ENCODE results near the gene DGAT2L6. TPM values are rescaled to one million over a fixed set of nuclear protein-coding genes. Genes with fewer than 3 reads are reported as not detected.

Gene DGAT2L6
- total RNA-seq, 1 experiment from 2014 or later: not detected

DNA sequence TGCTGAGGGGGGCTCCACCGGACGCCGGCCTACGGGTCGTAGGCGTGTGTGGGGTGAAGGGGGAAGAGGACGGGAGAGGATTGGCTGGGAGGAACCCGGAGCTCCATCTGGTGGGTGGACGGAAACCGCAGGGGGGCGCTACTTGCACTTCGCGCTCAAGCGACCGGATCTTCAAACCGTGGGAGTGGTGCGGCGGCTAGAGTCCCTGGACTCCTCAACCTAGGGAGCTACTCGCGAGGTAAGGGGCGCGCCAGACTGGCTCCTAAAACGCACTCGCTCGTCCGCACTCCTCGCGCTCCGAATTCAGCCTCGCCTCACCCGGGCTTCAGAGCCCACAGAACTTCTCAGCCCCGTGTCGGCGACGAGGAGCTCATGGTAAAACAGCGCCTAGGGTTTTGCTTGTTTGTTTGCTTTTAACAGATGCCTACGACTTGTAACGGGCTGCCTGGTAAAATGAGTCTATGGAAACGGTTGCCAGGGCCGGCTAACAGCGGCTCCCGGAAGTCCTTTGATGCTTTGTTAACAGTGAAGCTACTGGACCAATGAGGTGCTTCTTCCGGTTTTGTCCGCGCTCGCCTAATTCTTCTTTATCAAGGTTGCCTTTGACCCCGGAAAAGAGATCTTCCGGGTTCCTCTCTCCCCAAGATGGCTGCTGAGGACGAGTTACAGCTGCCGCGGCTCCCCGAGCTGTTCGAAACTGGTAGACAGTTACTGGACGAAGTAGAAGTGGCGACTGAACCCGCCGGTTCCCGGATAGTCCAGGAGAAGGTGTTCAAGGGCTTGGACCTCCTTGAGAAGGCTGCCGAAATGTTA is 43.8 kb upstream of the DGAT2L6 start, which contains the start of gene IGBP1:
Gene IGBP1 (plus strand): TSS at position 145 of the 813 bp plus-strand sequence. CDS start 501 bp downstream, at position 646.
- peak within 1 kb of the TSS; percentile 88 for H3K4me2 ChIP-seq (ENCODE audit: low read length)
- peaks cover 32% of the 10 kb centered on the region for H3K79me2 ChIP-seq (ENCODE audit: low read length)
- no peaks in the 10 kb centered on the region for H3F3A ChIP-seq (ENCODE audit: low read length, unreplicated experiment)
- H2AFZ ChIP-seq (ENCODE audit: low read length): peak within 1 kb of the TSS; percentile 90
- no peaks in the 10 kb centered on the region for H3K27me3 ChIP-seq (ENCODE audit: low read length)
- TF ChIP-seq, protein P1, sequence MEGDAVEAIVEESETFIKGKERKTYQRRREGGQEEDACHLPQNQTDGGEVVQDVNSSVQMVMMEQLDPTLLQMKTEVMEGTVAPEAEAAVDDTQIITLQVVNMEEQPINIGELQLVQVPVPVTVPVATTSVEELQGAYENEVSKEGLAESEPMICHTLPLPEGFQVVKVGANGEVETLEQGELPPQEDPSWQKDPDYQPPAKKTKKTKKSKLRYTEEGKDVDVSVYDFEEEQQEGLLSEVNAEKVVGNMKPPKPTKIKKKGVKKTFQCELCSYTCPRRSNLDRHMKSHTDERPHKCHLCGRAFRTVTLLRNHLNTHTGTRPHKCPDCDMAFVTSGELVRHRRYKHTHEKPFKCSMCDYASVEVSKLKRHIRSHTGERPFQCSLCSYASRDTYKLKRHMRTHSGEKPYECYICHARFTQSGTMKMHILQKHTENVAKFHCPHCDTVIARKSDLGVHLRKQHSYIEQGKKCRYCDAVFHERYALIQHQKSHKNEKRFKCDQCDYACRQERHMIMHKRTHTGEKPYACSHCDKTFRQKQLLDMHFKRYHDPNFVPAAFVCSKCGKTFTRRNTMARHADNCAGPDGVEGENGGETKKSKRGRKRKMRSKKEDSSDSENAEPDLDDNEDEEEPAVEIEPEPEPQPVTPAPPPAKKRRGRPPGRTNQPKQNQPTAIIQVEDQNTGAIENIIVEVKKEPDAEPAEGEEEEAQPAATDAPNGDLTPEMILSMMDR (conservative IDR thresholded peaks at IDR 0.05; ENCODE audit: low read depth, low read length): peak; percentile 76
- TF ChIP-seq EZH2phosphoT487 (IDR thresholded peaks at IDR 0.05; ENCODE audit: borderline replicate concordance, low read length) (no peak), EZH2 (IDR thresholded peaks at IDR 0.05; ENCODE audit: low read length, unreplicated experiment) (no peak)
- intact Hi-C loops (cut with micrococcal nuclease): loop anchor here (1.0 to 10.0 kb wide), 4 partner anchors 41 to 301 kb away; partner anchors contain the start of gene KIF4A
- peak within 1 kb of the TSS; percentile 93 for H3K4me3 ChIP-seq (ENCODE audit: low read length)
- peaks cover 41% of the 10 kb centered on the region for H3K4me1 ChIP-seq (ENCODE audit: insufficient read depth, low read length)
- H3K9me3 ChIP-seq (ENCODE audit: low read length): no peaks in the 10 kb centered on the region
- H3K9ac ChIP-seq (ENCODE audit: low read length): peak within 1 kb of the TSS; percentile 83
- ATAC-seq (peak; percentile 78), DNase-seq (peak; percentile 80)
- H3K36me3 ChIP-seq (ENCODE audit: low read depth, low read length): peaks cover 16% of the 10 kb centered on the region; the same call in 1 of the 2 replicates
- POLR2A ChIA-PET (ENCODE audit: unreplicated experiment): interaction anchor here (0.5 to 1.0 kb wide), 12 partner anchors 41 to 1305 kb away, joined by 3 to 13 read pairs (median 4); partner anchors contain the start of genes EFNB1, KIF4A and PDZD11
- no peaks in the 10 kb centered on the region for H4K20me1 ChIP-seq (ENCODE audit: low read length)
- CTCF ChIA-PET: interaction anchor here (0.6 to 1.4 kb wide), 22 partner anchors 24 to 1304 kb away, joined by 3 to 10 read pairs (median 4); partner anchors contain the start of genes KIF4A and PDZD11
- peak within 1 kb of the TSS; percentile 82 for H3K27ac ChIP-seq (ENCODE audit: low read length)
- no peaks in the 10 kb centered on the region for H3K9me2 ChIP-seq (replicated peaks; ENCODE audit: low read length)
- BruUV-seq (replicated peaks): TSS peak; percentile 89

DNA sequence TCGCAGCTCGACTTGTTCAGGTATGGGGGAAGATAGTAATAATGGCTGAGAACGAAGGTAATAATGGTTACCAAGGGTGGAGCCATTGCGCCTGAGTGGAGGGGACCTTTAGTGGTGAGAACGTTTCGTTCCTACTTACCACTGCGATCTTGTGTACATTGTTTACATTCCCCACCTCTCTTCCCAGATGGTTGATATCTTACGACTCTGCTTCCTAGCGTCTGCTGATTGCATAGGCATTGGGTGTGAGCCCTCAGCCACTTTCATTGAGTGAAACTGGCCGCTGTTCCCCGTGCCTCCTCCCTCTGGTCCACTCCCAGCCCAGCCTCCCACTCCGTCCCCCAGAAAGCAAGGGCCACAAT is 43.2 kb upstream of the DGAT2L6 start:
- peak overlapping the region; percentile 83 for H3K9ac ChIP-seq (ENCODE audit: low read length)
- H3K79me2 ChIP-seq (ENCODE audit: low read length): peaks cover 32% of the 10 kb centered on the region
- H3K36me3 ChIP-seq (ENCODE audit: low read depth, low read length): peaks cover 16% of the 10 kb centered on the region; the same call in 1 of the 2 replicates
- H3F3A ChIP-seq (ENCODE audit: low read length, unreplicated experiment): no peaks in the 10 kb centered on the region
- TF ChIP-seq, protein P1 (conservative IDR thresholded peaks at IDR 0.05; ENCODE audit: low read depth, low read length): no peak
- TF ChIP-seq EZH2 (IDR thresholded peaks at IDR 0.05; ENCODE audit: low read length, unreplicated experiment) (no peak), EZH2phosphoT487 (IDR thresholded peaks at IDR 0.05; ENCODE audit: borderline replicate concordance, low read length) (no peak)
- peak overlapping the region; percentile 90 for H2AFZ ChIP-seq (ENCODE audit: low read length)
- no peaks in the 10 kb centered on the region for H3K9me3 ChIP-seq (ENCODE audit: low read length)
- CTCF ChIA-PET: interaction anchor here (0.6 to 1.4 kb wide), 4 partner anchors 24 to 129 kb away, joined by 4 to 10 read pairs (median 6); no protein-coding TSS in a partner anchor
- peak overlapping the region; percentile 82 for H3K27ac ChIP-seq (ENCODE audit: low read length)
- H3K4me3 ChIP-seq (ENCODE audit: low read length): peak overlapping the region; percentile 93
- POLR2A ChIA-PET (ENCODE audit: unreplicated experiment): no interaction called here
- BruUV-seq (replicated peaks): TSS peak; percentile 65
- peak overlapping the region; percentile 88 for H3K4me2 ChIP-seq (ENCODE audit: low read length)
- intact Hi-C loops (cut with micrococcal nuclease): loop anchor here (10.0 kb wide), 1 partner anchor 161 kb away; the partner anchor contains the start of gene KIF4A
- no peaks in the 10 kb centered on the region for H4K20me1 ChIP-seq (ENCODE audit: low read length)
- DNase-seq (peak; percentile 32), ATAC-seq (0 out of 2 replicates have a peak, but pooled peaks have one; percentile 1)
- H3K27me3 ChIP-seq (ENCODE audit: low read length): no peaks in the 10 kb centered on the region
- no peaks in the 10 kb centered on the region for H3K9me2 ChIP-seq (replicated peaks; ENCODE audit: low read length)
- peaks cover 42% of the 10 kb centered on the region for H3K4me1 ChIP-seq (ENCODE audit: insufficient read depth, low read length)

Data from PC-3 (cell line).